Measurements from ENCODE around the gene KCNH8.

Gene KCNH8

GRCh38 chr3:19543212-19543841, 395.0 kb downstream of the KCNH8 start:
- no peaks in the 10 kb centered on the region for H3K4me1 ChIP-seq (ENCODE audit: insufficient read depth, low read length)
- H3K9ac ChIP-seq (ENCODE audit: low read depth, low read length): no peak overlapping the region
- H3K9me3 ChIP-seq (ENCODE audit: insufficient read depth, low read depth, low read length): no peaks in the 10 kb centered on the region
- H3K4me3 ChIP-seq (ENCODE audit: low read length): no peak overlapping the region
- H3K36me3 ChIP-seq (ENCODE audit: insufficient read depth, low read length): no peaks in the 10 kb centered on the region
- no peaks in the 10 kb centered on the region for H3K27me3 ChIP-seq (ENCODE audit: insufficient read depth, low read length)
- no peak overlapping the region for H3K27ac ChIP-seq (ENCODE audit: low read depth, low read length)
- 49% methylated on average over 2 of the region's 4 CpGs for WGBS

GRCh38 chr3:19547665-19548464, 399.6 kb downstream of the KCNH8 start:
- WGBS: 89% methylated on average over 2 of the region's 2 CpGs
- Histone ChIP-seq H3K4me3 (ENCODE audit: low read length) (no peak overlapping the region), H3K4me1 (ENCODE audit: insufficient read depth, low read length) (peaks cover under 1% of the 10 kb centered on the region; the same call in 1 of the 2 replicates), H3K9ac (ENCODE audit: low read depth, low read length) (no peak overlapping the region), H3K27ac (ENCODE audit: low read depth, low read length) (no peak overlapping the region), H3K9me3 (ENCODE audit: insufficient read depth, low read depth, low read length) (no peaks in the 10 kb centered on the region), H3K27me3 (ENCODE audit: insufficient read depth, low read length) (no peaks in the 10 kb centered on the region), H3K36me3 (ENCODE audit: insufficient read depth, low read length) (no peaks in the 10 kb centered on the region)

- Histone ChIP-seq H3K9me3 (ENCODE audit: insufficient read depth, low read depth, low read length) (no peaks in the 10 kb centered on the region), H3K4me3 (ENCODE audit: low read length) (no peak overlapping the region), H3K9ac (ENCODE audit: low read depth, low read length) (no peak overlapping the region), H3K27ac (ENCODE audit: low read depth, low read length) (no peak overlapping the region), H3K4me1 (ENCODE audit: insufficient read depth, low read length) (no peaks in the 10 kb centered on the region), H3K36me3 (ENCODE audit: insufficient read depth, low read length) (no peaks in the 10 kb centered on the region), H3K27me3 (ENCODE audit: insufficient read depth, low read length) (no peaks in the 10 kb centered on the region)
- WGBS: 96% methylated on average over 4 of the region's 4 CpGs
Observed at GRCh38 chr3:19559724-19560442, 411.6 kb downstream of the KCNH8 start.

- Histone ChIP-seq H3K27ac (ENCODE audit: low read depth, low read length) (no peak overlapping the region), H3K36me3 (ENCODE audit: insufficient read depth, low read length) (no peaks in the 10 kb centered on the region), H3K4me1 (ENCODE audit: insufficient read depth, low read length) (no peaks in the 10 kb centered on the region), H3K9ac (ENCODE audit: low read depth, low read length) (no peak overlapping the region), H3K4me3 (ENCODE audit: low read length) (no peak overlapping the region), H3K27me3 (ENCODE audit: insufficient read depth, low read length) (no peaks in the 10 kb centered on the region), H3K9me3 (ENCODE audit: insufficient read depth, low read depth, low read length) (no peaks in the 10 kb centered on the region)
- 90% methylated on average over 2 of the region's 2 CpGs for WGBS
Observed at GRCh38 chr3:19573644-19574043, 425.3 kb downstream of the KCNH8 start.

GRCh38 chr3:19574268-19574667, 426.0 kb downstream of the KCNH8 start:
- Histone ChIP-seq H3K9me3 (ENCODE audit: insufficient read depth, low read depth, low read length) (no peaks in the 10 kb centered on the region), H3K36me3 (ENCODE audit: insufficient read depth, low read length) (no peaks in the 10 kb centered on the region), H3K27me3 (ENCODE audit: insufficient read depth, low read length) (no peaks in the 10 kb centered on the region), H3K4me1 (ENCODE audit: insufficient read depth, low read length) (no peaks in the 10 kb centered on the region), H3K27ac (ENCODE audit: low read depth, low read length) (no peak overlapping the region), H3K4me3 (ENCODE audit: low read length) (no peak overlapping the region), H3K9ac (ENCODE audit: low read depth, low read length) (no peak overlapping the region)
- 92% methylated on average over 3 of the region's 3 CpGs for WGBS

- WGBS: 92% methylated on average over 2 of the region's 3 CpGs
- Histone ChIP-seq H3K4me1 (ENCODE audit: insufficient read depth, low read length) (no peaks in the 10 kb centered on the region), H3K9ac (ENCODE audit: low read depth, low read length) (no peak overlapping the region), H3K9me3 (ENCODE audit: insufficient read depth, low read depth, low read length) (no peaks in the 10 kb centered on the region), H3K36me3 (ENCODE audit: insufficient read depth, low read length) (no peaks in the 10 kb centered on the region), H3K27ac (ENCODE audit: low read depth, low read length) (no peak overlapping the region), H3K4me3 (ENCODE audit: low read length) (no peak overlapping the region), H3K27me3 (ENCODE audit: insufficient read depth, low read length) (no peaks in the 10 kb centered on the region)
Observed at GRCh38 chr3:19576343-19576742, 428.0 kb downstream of the KCNH8 start.
